Thoracic aorta (tissue), 2 donors: ENCODE measurements around the gene DMD. TPM values are rescaled to one million over a fixed set of nuclear protein-coding genes. Genes with fewer than 3 reads are reported as not detected.

ENCODE experiments used
- ATAC-seq: fragments of 150-250 bp; one replicate; pipeline ENCODE4 v1.8.0; 2017; ENCODE audit warnings: low read depth; ENCODE audit not compliant: insufficient number of reproducible peaks, low FRiP score
- DNase-seq: peaks from one replicate; pipeline ENCODE4 v3.0.0-alpha.2; 2020; ENCODE audit warnings: low spot score
- H3K27ac ChIP-seq, 2 donors: fragments of 200-600 bp; sonication (generic); 1 replicate in 1 of 2; 2 replicates in 1 of 2; pipeline ENCODE4 v1.5.1; 2016; ENCODE audit warnings: mild to moderate bottlenecking in 2 of 2, moderate library complexity in 2 of 2
- H3K27me3 ChIP-seq: fragments of 200-600 bp; sonication (generic); replicated peaks from 2 replicates; pipeline ENCODE4 v1.6.0; 2016; ENCODE audit warnings: mild to moderate bottlenecking; ENCODE audit not compliant: insufficient read depth
- H3K36me3 ChIP-seq: fragments of 200-600 bp; sonication (generic); one replicate; pipeline ENCODE4 v1.5.1; 2016
- H3K4me1 ChIP-seq, 2 donors: fragments of 200-600 bp; sonication (generic); 1 replicate in 1 of 2; 2 replicates in 1 of 2; pipeline versions ENCODE4 v1.5.1 to v1.6.0; 2016; ENCODE audit warnings: low read depth in 2 of 2, mild to moderate bottlenecking in 1 of 2; ENCODE audit not compliant: control insufficient read depth in 1 of 2
- H3K4me3 ChIP-seq: fragments of 200-600 bp; sonication (generic); 2 replicates; pipeline ENCODE4 v1.5.1; 2016; ENCODE audit warnings: mild to moderate bottlenecking
- H3K9me3 ChIP-seq: fragments of 200-600 bp; sonication (generic); 2 replicates; pipeline ENCODE4 v1.5.1; 2016
- total RNA-seq, 2 donors: library from RNA; depleted of rRNA; stranded (reverse); fragments of >200 nt; gene quantifications; one replicate each; pipeline versions ENCODE4 v1.1.0 to v1.2.3, GENCODE V29; 2016
- TF ChIP-seq, protein P1 (sequence below): fragments of 200-600 bp; sonication (generic); IDR thresholded peaks from one replicate; pipeline ENCODE4 v1.5.1; 2019; ENCODE audit warnings: antibody characterized with exemption

The DMD gene
- total RNA-seq, 2 donors from 2014 or later = 224 to 233 TPM

GRCh38 chrX:32847921-32848320, 363.4 kb downstream of the DMD start:
- DNase-seq = no peak
- TF ChIP-seq, protein P1, sequence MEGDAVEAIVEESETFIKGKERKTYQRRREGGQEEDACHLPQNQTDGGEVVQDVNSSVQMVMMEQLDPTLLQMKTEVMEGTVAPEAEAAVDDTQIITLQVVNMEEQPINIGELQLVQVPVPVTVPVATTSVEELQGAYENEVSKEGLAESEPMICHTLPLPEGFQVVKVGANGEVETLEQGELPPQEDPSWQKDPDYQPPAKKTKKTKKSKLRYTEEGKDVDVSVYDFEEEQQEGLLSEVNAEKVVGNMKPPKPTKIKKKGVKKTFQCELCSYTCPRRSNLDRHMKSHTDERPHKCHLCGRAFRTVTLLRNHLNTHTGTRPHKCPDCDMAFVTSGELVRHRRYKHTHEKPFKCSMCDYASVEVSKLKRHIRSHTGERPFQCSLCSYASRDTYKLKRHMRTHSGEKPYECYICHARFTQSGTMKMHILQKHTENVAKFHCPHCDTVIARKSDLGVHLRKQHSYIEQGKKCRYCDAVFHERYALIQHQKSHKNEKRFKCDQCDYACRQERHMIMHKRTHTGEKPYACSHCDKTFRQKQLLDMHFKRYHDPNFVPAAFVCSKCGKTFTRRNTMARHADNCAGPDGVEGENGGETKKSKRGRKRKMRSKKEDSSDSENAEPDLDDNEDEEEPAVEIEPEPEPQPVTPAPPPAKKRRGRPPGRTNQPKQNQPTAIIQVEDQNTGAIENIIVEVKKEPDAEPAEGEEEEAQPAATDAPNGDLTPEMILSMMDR = no peak
- H3K4me1 ChIP-seq = peaks cover 0 to 15% of the 10 kb centered on the region in 2 donors
- no peaks in the 10 kb centered on the region for H3K9me3 ChIP-seq
- H3K27ac ChIP-seq = no peak overlapping the region
- H3K36me3 ChIP-seq = no peaks in the 10 kb centered on the region
- ATAC-seq = no peak
- no peak overlapping the region for H3K4me3 ChIP-seq
- H3K27me3 ChIP-seq = no peaks in the 10 kb centered on the region

DNA sequence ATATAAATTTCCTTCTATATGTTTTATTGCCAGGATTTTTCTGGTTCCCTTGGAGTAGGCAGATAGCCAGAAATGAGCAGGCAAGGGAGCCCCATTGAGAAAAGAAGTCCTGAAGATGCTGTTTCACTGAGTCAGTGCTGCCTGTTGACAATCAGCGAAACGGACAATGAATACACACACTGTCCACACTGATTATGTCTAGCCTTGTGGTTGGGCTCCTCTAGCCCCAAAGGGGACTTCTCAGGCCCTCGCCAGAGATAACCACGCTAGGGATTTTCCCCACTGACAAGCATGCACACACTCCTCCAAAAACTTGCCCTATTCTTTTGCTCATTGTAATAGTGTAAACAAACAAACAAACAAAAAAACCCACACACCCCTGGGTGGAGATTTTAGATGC, 369.3 kb downstream of the DMD start:
- no peak overlapping the region for H3K4me3 ChIP-seq
- H3K4me1 ChIP-seq = peaks cover 0 to 15% of the 10 kb centered on the region in 2 donors
- H3K36me3 ChIP-seq = no peaks in the 10 kb centered on the region
- H3K27me3 ChIP-seq = no peaks in the 10 kb centered on the region
- ATAC-seq = no peak
- TF ChIP-seq, protein P1 = no peak
- no peak for DNase-seq
- H3K9me3 ChIP-seq = no peaks in the 10 kb centered on the region
- H3K27ac ChIP-seq = no peak overlapping the region

DNA sequence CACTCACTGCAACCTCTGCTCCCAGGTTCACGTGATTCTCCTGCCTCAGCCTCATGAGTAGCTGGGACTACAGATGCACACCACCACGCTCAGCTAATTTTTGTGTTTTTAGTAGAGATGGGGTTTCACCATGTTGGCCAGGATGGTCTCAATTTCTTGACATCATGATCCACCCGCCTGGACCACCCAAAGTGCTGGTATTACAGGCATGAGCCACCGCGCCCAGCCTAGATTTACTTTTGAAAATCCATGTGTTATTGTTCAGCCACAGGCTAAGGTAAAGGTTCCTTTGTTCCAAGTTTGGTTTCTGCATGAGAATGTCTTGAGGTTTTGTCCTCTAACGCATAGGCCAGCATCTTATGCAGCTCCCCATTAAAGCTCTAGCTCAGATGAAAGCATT, 371.6 kb downstream of the DMD start:
- Histone ChIP-seq H3K4me3 (no peak overlapping the region), H3K4me1 (peaks cover 0 to 8% of the 10 kb centered on the region in 2 donors), H3K27ac (no peak overlapping the region), H3K9me3 (no peaks in the 10 kb centered on the region), H3K36me3 (no peaks in the 10 kb centered on the region), H3K27me3 (no peaks in the 10 kb centered on the region)
- TF ChIP-seq, protein P1 = no peak
- no peak for DNase-seq
- ATAC-seq = no peak

- DNase-seq (no peak), ATAC-seq (no peak)
- Histone ChIP-seq H3K9me3 (no peaks in the 10 kb centered on the region), H3K4me3 (no peak overlapping the region), H3K4me1 (no peaks in the 10 kb centered on the region), H3K27me3 (no peaks in the 10 kb centered on the region), H3K36me3 (no peaks in the 10 kb centered on the region), H3K27ac (no peak overlapping the region)
- TF ChIP-seq, protein P1 = no peak
These were observed 386.3 kb downstream of the DMD start for GRCh38 chrX:32825009-32825408.

DNA sequence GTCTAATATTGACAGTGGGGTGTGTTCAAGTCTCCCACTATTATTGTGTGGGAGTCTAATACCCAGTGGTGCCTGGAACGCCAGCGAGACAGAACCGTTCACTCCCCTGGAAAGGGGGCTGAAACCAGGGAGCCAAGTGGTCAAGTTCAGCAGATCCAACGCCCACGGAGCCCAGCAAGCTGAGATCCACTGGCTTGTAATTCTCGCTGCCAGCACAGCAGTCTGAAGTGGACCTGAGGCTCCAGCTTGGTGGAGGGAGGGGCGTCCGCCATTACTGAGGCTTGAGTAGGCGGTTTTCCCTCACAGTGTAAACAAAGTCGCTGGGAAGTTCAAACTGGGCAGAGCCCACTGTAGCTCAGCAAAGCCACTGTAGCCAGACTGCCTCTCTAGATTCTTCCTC, 407.3 kb downstream of the DMD start:
- no peak overlapping the region for H3K27ac ChIP-seq
- DNase-seq (no peak), ATAC-seq (no peak)
- TF ChIP-seq, protein P1 = no peak
- no peaks in the 10 kb centered on the region for H3K27me3 ChIP-seq
- H3K36me3 ChIP-seq = no peaks in the 10 kb centered on the region
- H3K4me1 ChIP-seq = no peaks in the 10 kb centered on the region
- no peaks in the 10 kb centered on the region for H3K9me3 ChIP-seq
- no peak overlapping the region for H3K4me3 ChIP-seq
